Activated CD8-positive, alpha-beta memory T cell treated with anti-CD3 and anti-CD28 coated beads, Interleukin-2, amount 50 U/mL, for 48 hours (primary cell): ENCODE measurements around the gene WWOX.
A peak's percentile ranks its signal among the peaks of the same experiment; 100 is the strongest.
"Not testable (repeated sequence)": the region's sequence is repeated elsewhere in the genome, so short reads cannot be mapped to it uniquely, and the experiment has no call there.

Experiments used
- DNase-seq: peaks from one replicate; pipeline ENCODE4 v3.0.0-alpha.2; 2020

WWOX gene

DNA sequence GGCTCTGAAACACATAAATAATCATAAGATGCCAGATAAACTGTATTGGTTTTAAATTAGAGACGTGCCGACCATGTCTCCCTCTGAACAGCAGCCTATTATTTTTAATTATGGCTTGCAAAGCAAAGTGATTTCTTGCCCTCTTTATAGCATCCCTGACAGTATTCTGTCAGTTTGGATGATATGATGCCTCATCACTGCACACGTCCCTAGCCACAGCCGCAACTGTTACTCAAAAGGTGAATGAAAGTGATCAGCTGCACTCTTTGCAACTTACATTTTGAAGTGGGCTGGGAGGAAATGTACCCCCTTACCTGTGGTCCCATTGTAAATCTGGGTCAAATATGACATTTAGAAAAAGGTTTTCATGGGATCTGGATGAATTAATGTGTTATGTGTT, 1111.2 kb downstream of the WWOX start:
- no peak for DNase-seq

- DNase-seq, result no peak
Measured at GRCh38 chr16:79211586-79211985, 1112.1 kb downstream of the WWOX start.

DNA sequence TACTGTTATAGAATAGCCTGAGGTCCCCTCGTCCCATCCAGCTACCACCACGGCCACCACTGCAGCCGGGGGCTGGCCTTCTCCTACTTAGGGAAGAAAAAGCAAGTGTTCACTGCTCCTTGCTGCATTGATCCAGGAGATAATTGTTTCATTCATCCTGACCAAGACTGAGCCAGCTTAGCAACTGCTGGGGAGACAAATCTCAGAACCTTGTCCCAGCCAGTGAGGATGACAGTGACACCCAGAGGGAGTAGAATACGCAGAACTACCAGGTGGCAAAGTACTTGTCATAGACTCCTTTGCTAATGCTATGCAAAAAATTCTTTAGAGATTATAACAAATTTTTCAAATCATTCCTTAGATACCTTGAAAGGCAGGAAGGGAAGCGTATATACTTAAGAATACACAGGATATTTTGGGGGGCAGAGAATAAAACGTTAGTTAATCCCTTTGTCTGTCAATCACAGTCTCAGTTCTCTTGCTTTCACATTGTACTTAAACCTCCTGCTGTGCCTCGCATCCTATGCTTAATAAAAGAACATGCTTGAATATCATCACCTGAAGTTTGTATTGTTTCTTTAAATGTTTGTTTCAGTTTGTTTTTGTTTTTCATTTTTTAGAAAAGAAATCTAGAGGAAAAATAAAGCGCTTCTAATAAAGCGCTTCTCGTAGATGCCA, 1112.8 kb downstream of the WWOX start:
- DNase-seq, result no peak

GRCh38 chr16:79213214-79213613, 1113.8 kb downstream of the WWOX start:
- DNase-seq, result no peak

DNA sequence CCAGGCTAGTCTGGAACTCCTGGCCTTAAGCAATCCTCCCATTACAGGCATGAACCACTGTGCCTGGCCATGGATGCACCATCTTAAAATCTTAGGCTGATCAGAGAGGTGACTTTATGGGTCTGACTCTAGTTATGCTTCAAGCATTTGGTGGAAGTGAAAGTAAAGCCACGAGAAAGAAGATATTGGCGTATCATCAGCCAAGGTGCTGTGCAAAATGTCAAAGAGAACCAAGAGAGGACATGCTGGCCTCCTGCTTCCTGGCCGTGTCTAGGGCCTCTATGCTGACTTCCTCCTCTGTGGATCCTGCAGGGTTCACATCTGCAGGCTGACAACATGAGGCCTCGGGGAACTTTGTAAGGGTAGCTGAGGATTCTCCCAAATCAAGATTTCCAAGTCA, 1115.8 kb downstream of the WWOX start:
- DNase-seq, result no peak

GRCh38 chr16:79217375-79218011, 1118.0 kb downstream of the WWOX start:
- no peak for DNase-seq

DNA sequence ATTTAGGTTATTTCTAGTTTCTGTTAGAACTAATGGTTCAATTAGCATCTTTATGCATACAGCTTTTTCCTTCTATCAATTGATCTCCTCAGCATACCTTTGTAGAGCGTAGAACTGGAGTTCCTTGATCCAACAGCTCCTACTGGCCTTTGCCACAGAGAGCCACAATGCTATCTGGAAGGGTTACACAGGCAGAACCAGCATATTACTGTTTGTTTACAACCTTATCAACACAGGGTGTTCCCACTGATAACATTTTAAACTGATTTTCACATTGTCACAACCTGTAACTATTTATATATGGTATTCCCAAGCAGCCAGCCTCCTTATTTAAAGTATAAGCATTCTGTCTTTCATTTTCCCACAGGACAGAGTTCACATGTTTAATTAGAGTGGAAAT, 1118.9 kb downstream of the WWOX start:
- DNase-seq, result no peak

DNA sequence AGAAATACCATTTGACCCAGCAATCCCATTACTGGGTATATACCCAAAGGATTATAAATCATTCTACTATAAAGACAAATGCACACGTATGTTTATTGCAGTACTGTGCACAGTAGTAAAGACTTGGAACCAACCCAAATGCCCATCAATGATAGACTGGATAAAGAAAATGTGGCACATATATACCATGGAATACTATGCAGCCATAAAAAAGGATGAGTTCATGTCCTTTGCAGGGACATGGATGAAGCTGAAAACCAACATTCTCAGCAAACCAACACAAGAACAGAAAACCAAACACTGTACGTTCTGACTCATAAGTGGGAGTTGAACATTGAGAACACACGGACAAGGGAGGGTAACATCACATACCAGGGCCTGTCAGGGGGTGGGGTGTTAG, 1126.5 kb downstream of the WWOX start:
- not testable (repeated sequence) for DNase-seq

DNA sequence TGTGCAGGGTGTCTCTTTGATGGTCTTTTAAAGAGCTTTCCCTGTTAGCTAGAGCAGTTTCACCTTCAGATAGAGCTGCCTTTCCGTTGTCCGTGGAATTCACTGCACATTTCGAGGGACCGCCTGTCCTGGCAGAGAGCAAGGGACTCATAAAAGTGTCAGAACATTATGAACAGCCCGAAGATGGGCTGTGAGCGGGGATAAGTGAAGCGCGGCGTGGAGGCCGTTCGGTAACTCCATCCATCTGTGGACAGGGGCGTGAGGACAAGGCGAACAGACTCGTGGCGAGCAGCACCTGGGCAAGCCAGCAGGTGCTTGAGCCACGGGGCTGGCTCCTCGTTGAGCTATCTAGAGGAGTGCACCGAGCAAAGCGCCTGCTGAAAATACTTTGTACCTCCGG, 1129.9 kb downstream of the WWOX start:
- DNase-seq, result no peak

DNA sequence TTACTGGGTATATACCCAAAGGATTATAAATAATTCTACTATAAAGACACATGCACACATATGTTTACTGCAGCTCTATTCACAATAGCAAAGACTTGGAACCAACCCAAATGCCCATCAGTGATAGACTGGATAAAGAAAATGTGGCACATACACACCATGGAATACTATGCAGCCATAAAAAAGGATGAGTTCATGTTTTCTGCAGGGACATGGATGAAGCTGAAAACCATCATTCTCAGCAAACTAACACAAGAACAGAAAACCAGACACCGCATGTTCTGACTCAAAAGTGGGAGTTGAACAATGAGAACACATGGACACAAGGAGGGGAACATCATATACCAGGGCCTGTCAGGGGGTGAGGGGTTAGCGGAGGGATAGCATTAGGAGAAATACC, 1146.2 kb downstream of the WWOX start:
- DNase-seq, result not testable (repeated sequence)

GRCh38 chr16:79247386-79247785, 1147.9 kb downstream of the WWOX start:
- DNase-seq, result no peak

GRCh38 chr16:79248351-79248750, 1148.9 kb downstream of the WWOX start:
- no peak for DNase-seq

DNA sequence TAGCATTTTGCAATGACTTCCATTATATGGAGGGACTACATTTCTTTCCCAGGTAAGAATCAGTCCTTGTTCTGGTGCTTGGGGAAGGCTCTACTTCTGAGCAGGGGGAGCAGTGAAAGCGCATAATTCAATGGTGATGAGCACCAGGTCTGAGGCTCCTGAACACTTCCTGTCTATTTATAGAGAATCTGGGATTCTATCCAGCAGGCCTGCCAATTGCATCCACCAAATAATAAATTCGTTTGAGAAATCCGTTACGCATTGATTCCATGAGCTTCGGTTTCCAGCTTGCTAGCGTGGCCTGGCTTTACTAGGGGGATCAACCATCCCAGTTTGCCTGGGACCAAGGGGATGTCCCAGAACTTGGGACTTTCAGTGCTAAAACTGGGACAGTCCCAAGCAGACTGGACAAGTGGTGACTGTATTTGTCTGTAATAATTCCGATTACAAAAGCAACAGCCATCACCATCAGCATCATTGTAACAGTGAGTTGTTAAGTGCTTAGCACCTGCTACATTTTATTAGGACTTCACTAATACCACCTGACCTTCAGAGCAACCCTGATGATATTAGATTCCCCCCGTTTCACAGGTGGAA, 1151.1 kb downstream of the WWOX start:
- DNase-seq, result no peak

DNA sequence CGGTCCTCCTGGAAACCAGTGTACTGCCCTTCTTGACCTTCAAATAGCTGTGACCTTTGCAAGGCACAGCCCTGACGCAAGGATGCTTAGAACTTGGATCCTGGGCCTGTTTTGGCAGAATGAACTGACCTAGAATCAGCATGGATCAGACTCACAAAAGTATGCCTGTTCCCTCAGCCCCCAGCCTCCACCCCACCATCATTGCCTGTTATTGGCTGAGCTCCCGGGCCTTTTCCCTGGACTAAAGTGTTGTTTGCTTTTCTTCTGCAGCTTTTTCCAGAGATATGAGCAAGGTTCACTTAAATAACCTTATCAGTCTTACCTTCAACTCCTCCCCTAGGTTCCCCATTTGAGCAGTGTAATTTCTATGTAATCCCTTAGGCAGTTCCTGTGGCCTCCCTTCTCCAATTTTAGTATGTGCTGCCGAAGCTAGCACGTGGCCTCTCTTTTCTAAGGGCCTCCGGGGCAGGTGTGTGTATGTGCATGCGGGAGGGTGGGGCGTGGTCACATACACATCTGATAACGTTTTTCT, 1153.7 kb downstream of the WWOX start:
- no peak for DNase-seq

DNA sequence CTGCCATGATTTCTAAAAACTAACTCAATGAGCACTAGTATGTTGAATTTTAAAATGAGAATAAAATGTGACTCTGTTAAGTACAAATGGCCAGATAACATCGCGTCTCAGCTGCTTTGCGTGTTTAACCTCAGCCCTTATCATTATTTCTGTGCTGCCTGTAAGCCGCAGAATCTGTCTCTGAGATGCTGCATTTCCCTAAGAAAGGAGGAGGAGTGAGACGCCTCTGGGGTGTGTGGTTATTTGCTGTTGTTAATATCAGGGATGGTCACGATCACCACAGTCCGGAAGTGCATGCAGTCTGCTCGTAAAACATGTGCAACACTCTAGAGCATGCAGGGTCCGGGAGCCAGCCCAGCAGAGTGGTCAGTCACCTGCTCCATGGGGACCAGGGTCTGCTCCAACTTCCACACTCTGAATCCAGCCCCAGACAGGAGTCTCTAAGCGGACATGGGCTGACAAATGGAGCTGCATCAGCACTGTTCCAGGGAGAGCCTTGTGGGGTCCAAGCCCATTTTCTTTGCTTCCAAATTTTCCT, 1158.6 kb downstream of the WWOX start:
- DNase-seq, result peak; percentile 50

DNA sequence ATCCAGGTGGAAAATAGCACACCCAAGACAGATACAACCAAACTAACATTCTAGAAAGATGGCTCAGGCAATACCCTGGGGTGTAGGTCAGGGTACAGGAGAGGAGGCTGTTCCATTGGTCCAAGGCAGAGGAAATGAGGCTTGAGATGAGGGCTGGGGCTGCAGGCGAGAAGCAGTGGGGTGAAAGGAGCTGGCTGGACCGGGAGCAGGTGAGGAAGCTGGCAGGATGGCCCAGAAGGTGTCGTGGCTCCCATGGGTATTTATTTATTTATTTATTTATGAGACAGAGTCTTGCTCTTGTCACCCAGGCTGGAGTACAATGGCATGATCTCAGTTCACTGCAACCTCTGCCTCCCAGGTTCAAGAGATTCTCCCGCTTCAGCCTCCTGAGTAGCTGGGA, 1161.4 kb downstream of the WWOX start:
- not testable (repeated sequence) for DNase-seq

DNA sequence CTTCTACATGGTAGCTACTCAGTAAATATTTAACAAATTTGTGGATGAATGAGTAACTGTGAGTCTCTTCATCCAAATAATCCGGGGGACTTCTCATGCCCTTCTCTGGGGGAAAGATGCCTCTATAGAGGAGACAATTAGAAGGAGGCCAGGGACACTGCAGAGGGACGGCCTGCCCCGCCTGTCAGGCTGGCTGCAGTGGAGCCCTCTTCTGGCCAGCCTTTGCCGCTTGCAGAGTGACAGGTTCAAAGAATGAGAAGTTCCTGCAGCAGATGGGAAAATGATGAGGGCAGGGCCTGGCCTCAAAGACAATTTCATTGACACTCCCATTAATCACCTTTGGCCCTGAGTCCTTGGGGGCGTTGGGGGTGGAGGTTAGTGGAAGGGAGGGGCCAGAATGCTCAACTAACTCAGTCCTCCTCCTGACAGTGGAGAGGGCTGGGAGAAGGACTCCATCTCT, 1162.1 kb downstream of the WWOX start:
- DNase-seq, result peak; percentile 72

- no peak for DNase-seq
Measured at GRCh38 chr16:79261944-79262552, 1162.6 kb downstream of the WWOX start.
